Activated B cell treated with CpG ODN at 0.5 μM for 24 hours (primary cell): ENCODE data around the gene MYNN. TPM values are rescaled to one million over a fixed set of nuclear protein-coding genes. Genes with fewer than 3 reads are reported as not detected.

Experiments used
- ATAC-seq: fragments of 200-7000 bp; cut with Tn5 transposase; one replicate; pipeline ENCODE4 v1.10.0; 2021; ENCODE audit warnings: low read depth, mild to moderate bottlenecking, moderate library complexity
- CTCF ChIA-PET: fragments of 350-600 bp; sonication (Branson Sonifier 250); formaldehyde crosslinking; loops from one replicate; lab custom pipeline; 2021; ENCODE audit warnings: antibody characterized with exemption; lab: Charles Lee
- POLR2A ChIA-PET: fragments of 350-600 bp; sonication (Branson Sonifier 250); formaldehyde crosslinking; loops from one replicate; lab custom pipeline; 2021; ENCODE audit warnings: antibody characterized with exemption; lab: Charles Lee
- DNase-seq: peaks from one replicate; pipeline ENCODE4 v3.0.0; 2022
- H3K27ac Mint-ChIP-seq: one replicate; pipeline ENCODE4 v1.8.0; 2020; ENCODE audit warnings: mixed read lengths
- H3K27me3 Mint-ChIP-seq: one replicate; pipeline ENCODE4 v1.8.0; 2021; ENCODE audit warnings: mixed read lengths
- H3K36me3 Mint-ChIP-seq: one replicate; pipeline ENCODE4 v1.8.0; 2021; ENCODE audit warnings: low read depth, mixed read lengths
- H3K4me1 Mint-ChIP-seq: one replicate; pipeline ENCODE4 v1.8.0; 2021; ENCODE audit warnings: mixed read lengths
- H3K4me3 Mint-ChIP-seq: one replicate; pipeline ENCODE4 v1.8.0; 2020; ENCODE audit warnings: mild to moderate bottlenecking, mixed read lengths
- H3K9me3 Mint-ChIP-seq: one replicate; pipeline ENCODE4 v1.8.0; 2020; ENCODE audit warnings: mixed read lengths
- intact Hi-C: fragments of 100-400 bp; cut with micrococcal nuclease; formaldehyde crosslinking; loops from one replicate; pipeline ENCODE4 v1.15.1; 2024
- total RNA-seq: library from RNA; stranded (reverse); gene quantifications from 2 replicates; pipeline ENCODE4 v1.2.3, GENCODE V29; 2022
- TF ChIP-seq, protein P1 (sequence below): fragments of 200-600 bp; IDR thresholded peaks from one replicate; pipeline ENCODE4 v1.8.0; 2022; ENCODE audit warnings: antibody characterized with exemption, mild to moderate bottlenecking

MYNN gene
- total RNA-seq, 1 donor from 2014 or later: 24.8 TPM

DNA sequence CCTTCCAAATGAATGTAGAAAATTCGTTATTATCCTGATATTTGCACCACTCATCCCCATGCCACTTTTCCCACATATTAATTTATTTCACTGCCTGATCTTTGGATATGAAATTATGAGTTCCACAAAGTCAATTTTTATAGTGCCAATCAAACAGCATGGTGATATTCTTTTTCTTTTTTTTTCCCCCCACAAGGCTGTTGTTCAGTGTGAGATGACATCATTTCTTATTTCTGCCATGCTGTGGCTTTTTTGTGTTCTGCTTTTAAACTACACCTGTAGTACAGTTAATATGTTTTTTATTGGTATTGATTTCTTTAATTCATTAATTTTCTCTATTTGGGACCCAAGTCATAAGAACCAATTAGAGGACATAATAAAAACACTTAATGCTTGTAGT is 14.6 kb downstream of the MYNN start:
- TF ChIP-seq, protein P1, sequence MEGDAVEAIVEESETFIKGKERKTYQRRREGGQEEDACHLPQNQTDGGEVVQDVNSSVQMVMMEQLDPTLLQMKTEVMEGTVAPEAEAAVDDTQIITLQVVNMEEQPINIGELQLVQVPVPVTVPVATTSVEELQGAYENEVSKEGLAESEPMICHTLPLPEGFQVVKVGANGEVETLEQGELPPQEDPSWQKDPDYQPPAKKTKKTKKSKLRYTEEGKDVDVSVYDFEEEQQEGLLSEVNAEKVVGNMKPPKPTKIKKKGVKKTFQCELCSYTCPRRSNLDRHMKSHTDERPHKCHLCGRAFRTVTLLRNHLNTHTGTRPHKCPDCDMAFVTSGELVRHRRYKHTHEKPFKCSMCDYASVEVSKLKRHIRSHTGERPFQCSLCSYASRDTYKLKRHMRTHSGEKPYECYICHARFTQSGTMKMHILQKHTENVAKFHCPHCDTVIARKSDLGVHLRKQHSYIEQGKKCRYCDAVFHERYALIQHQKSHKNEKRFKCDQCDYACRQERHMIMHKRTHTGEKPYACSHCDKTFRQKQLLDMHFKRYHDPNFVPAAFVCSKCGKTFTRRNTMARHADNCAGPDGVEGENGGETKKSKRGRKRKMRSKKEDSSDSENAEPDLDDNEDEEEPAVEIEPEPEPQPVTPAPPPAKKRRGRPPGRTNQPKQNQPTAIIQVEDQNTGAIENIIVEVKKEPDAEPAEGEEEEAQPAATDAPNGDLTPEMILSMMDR: no peak
- Mint-ChIP-seq H3K27me3 (no peaks in the 10 kb centered on the region), H3K4me3 (no peak overlapping the region), H3K36me3 (peaks cover 58% of the 10 kb centered on the region), H3K4me1 (peaks cover 3% of the 10 kb centered on the region), H3K27ac (no peak overlapping the region), H3K9me3 (no peaks in the 10 kb centered on the region)
- ChIA-PET POLR2A (no interaction called here), CTCF (no interaction called here)
- DNase-seq: no peak
- no peak for ATAC-seq
- intact Hi-C loops: no loop called here

DNA sequence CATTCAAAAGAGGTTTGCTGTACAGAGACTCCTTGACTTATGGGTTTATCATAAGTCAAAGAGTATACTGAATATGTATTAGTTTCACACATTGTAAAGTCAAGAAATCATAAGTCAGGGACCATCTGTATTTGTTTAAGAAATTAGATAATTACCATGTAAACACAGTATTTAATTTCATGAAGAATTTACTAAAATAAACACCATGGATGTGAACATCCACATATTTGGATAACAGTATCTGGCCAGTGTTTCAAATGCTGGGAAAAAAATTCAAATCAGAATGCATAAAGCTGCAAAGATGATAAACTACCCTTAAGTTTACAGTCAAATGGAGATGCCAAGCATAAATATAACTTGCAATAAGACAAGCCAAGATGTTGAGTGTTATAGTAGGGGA is 17.0 kb downstream of the MYNN start:
- no peak for DNase-seq
- TF ChIP-seq, protein P1: no peak
- ChIA-PET CTCF (no interaction called here), POLR2A (no interaction called here)
- H3K4me3 Mint-ChIP-seq: no peak overlapping the region
- intact Hi-C loops: loop anchor here (2.0 kb wide), 1 partner anchor 13 kb away; no protein-coding TSS in a partner anchor
- H3K9me3 Mint-ChIP-seq: no peaks in the 10 kb centered on the region
- H3K4me1 Mint-ChIP-seq: peaks cover 3% of the 10 kb centered on the region
- H3K27me3 Mint-ChIP-seq: no peaks in the 10 kb centered on the region
- no peak for ATAC-seq
- H3K36me3 Mint-ChIP-seq: peaks cover 45% of the 10 kb centered on the region
- H3K27ac Mint-ChIP-seq: no peak overlapping the region

DNA sequence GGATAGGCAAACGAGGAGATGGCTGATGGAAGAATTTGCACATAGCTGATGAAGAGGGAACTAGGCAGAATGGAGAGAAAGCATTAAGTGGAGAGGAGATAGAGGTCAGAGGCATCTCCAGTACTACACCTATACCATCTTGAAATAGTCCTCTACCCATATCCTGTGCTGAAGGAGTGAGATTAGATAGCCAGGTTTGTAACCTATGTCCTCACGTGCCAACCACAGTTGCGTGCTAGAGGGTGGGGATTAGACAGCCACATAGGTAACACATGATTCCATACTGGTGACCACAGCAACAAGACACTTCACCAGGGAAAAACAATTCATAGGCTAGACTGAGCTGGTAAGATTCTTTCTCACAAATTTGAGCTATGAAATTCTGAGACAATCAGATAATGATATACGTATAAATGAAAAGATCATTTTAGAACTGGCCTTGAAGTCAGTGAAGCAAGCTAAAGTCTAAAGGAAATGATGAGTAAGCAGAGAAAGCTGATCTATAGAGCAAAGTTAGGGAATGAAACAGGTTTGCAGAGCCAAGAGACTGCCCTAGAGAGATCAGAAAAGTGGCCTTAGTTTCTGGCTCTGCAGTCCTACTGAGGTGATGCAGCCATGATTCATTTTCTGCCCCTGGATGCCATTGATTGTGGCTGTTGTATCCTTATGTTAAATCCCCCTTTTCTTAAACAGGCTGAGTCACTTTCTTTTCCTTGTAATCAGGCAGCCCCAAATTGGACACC is 17.7 kb downstream of the MYNN start:
- Mint-ChIP-seq H3K4me1 (peaks cover 3% of the 10 kb centered on the region), H3K27ac (no peak overlapping the region), H3K27me3 (no peaks in the 10 kb centered on the region), H3K4me3 (no peak overlapping the region), H3K9me3 (no peaks in the 10 kb centered on the region), H3K36me3 (peaks cover 39% of the 10 kb centered on the region)
- ChIA-PET CTCF (no interaction called here), POLR2A (no interaction called here)
- DNase-seq: no peak
- no peak for ATAC-seq
- TF ChIP-seq, protein P1: no peak
- intact Hi-C loops: loop anchor here (2.0 kb wide), 1 partner anchor 14 kb away; no protein-coding TSS in a partner anchor

DNA sequence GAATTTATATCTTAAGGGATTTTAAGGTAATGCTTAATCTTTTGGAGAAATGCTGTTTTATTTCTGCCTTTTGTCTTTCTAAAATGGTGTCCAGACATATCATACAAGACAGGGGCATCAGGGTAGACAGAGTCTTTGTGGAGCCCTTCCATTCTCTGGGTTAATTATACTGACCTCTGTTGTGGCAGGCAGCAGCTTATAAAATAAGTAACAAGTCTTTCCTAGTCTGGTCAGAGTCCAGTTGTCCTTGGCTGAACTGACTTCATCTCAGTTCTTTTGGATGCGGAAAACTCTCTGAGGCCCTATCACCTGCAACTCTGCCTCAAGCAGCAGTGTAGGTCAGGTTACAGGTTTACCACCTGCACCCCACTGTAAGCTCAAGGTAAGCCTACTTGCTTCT is 19.2 kb downstream of the MYNN start:
- peaks cover 3% of the 10 kb centered on the region for H3K4me1 Mint-ChIP-seq
- CTCF ChIA-PET: no interaction called here
- no peaks in the 10 kb centered on the region for H3K9me3 Mint-ChIP-seq
- TF ChIP-seq, protein P1: no peak
- no peak overlapping the region for H3K27ac Mint-ChIP-seq
- no peak overlapping the region for H3K4me3 Mint-ChIP-seq
- H3K27me3 Mint-ChIP-seq: no peaks in the 10 kb centered on the region
- POLR2A ChIA-PET: no interaction called here
- no peak for ATAC-seq
- no peak for DNase-seq
- peaks cover 26% of the 10 kb centered on the region for H3K36me3 Mint-ChIP-seq
- intact Hi-C loops: loop anchor here (2.0 kb wide), 1 partner anchor 14 kb away; no protein-coding TSS in a partner anchor

DNA sequence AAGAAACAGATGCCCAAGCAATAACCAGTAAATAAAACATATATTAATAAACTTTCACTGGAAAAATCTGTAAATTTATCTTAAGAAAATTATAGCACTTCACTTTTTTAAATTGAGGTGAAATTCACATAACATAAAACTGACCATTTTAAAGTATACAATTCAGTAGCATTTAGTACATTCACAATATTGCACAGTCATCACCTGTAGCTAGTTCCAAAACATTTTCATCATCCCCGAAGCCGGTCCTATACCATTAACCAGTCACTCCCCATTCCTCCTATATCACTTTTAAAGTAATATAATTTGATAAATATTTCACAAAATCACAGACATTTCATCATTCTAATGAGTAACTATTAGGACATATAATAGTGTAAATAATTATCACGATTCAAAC is 31.5 kb downstream of the MYNN start:
- CTCF ChIA-PET: interaction anchor here (1.1 kb wide), 1 partner anchor 8 kb away, joined by 3 read pairs; the partner anchor contains the start of genes LRRC34 and LRRIQ4
- intact Hi-C loops: no loop called here
- no peak overlapping the region for H3K4me3 Mint-ChIP-seq
- POLR2A ChIA-PET: interaction anchor here (1.6 kb wide), 1 partner anchor 32 kb away, joined by 3 read pairs; the partner anchor contains the start of gene MYNN
- no peak for ATAC-seq
- peaks cover 5% of the 10 kb centered on the region for H3K4me1 Mint-ChIP-seq
- H3K9me3 Mint-ChIP-seq: no peaks in the 10 kb centered on the region
- no peak for DNase-seq
- peaks cover 9% of the 10 kb centered on the region for H3K36me3 Mint-ChIP-seq
- no peaks in the 10 kb centered on the region for H3K27me3 Mint-ChIP-seq
- TF ChIP-seq, protein P1: no peak
- no peak overlapping the region for H3K27ac Mint-ChIP-seq
